Spinal cord (tissue), 10 donors: ENCODE measurements around the gene ALDH1L1. TPM values are rescaled to one million over a fixed set of nuclear protein-coding genes. Genes with fewer than 3 reads are reported as not detected.

Experiments
- DNase-seq, 6 donors: peaks; one replicate each; pipeline versions ENCODE4 v3.0.0 to v3.0.0-alpha.2; 2013 to 2015; ENCODE audit warnings: low spot score in 6 of 6, low read depth in 4 of 6
- H3K27ac ChIP-seq: one replicate; pipeline ENCODE4 v1.5.1; 2013; ENCODE audit warnings: low read depth, low read length, control low read depth
- H3K27me3 ChIP-seq: one replicate; pipeline ENCODE4 v1.6.1; 2013; ENCODE audit warnings: low read length; ENCODE audit not compliant: control insufficient read depth, insufficient read depth
- H3K36me3 ChIP-seq: one replicate; pipeline ENCODE4 v1.6.1; 2013; ENCODE audit warnings: low read length; ENCODE audit not compliant: control insufficient read depth, insufficient read depth
- H3K4me1 ChIP-seq: one replicate; pipeline ENCODE4 v1.6.1; 2013; ENCODE audit warnings: low read length; ENCODE audit not compliant: control insufficient read depth, insufficient read depth
- H3K4me3 ChIP-seq: one replicate; pipeline ENCODE4 v1.5.1; 2013; ENCODE audit warnings: low read depth, low read length, control low read depth
- H3K9me3 ChIP-seq: one replicate; pipeline ENCODE4 v1.6.1; 2013; ENCODE audit warnings: low read length; ENCODE audit not compliant: control insufficient read depth, insufficient read depth
- WGBS: methylation state at CpG from one replicate; pipeline ENCODE4 v1.1.5; 2013; ENCODE audit warnings: missing lambda C conversion rate; ENCODE audit not compliant: insufficient coverage; 5-methylcytosine and 5-hydroxymethylcytosine counted together
- polyA plus RNA-seq, 2 donors: library from polyadenylated mRNA; unstranded; fragments of 120-200 nt; gene quantifications; one replicate each; pipeline ENCODE4 v1.2.1, GENCODE V29; 2013; ENCODE audit not compliant: insufficient read length in 2 of 2
- total RNA-seq, 2 donors: library from RNA; depleted of rRNA in 1 of 2; stranded (reverse); fragments of 120-200 nt in 1 of 2; fragments of >200 nt in 1 of 2; gene quantifications; one replicate each; pipeline versions ENCODE4 v1.2.3 to v1.2.4, GENCODE V29; 2013 to 2014
- donor health status: healthy.

The ALDH1L1 gene
- total and polyA plus RNA-seq, 4 donors: 19.9 to 75.2 (median 46.0) TPM

- H3K4me3 ChIP-seq: no peak overlapping the region
- no peaks in the 10 kb centered on the region for H3K9me3 ChIP-seq
- 58% methylated on average over 7 of the region's 11 CpGs for WGBS
- no peak overlapping the region for H3K27ac ChIP-seq
- H3K36me3 ChIP-seq: no peaks in the 10 kb centered on the region
- peak in 3 of 6 donors; percentile 49 to 85 (median 67) for DNase-seq
- no peaks in the 10 kb centered on the region for H3K27me3 ChIP-seq
- H3K4me1 ChIP-seq: peaks cover 23% of the 10 kb centered on the region
These were observed 28.3 kb upstream of the ALDH1L1 start for GRCh38 chr3:126208606-126209256.

DNA sequence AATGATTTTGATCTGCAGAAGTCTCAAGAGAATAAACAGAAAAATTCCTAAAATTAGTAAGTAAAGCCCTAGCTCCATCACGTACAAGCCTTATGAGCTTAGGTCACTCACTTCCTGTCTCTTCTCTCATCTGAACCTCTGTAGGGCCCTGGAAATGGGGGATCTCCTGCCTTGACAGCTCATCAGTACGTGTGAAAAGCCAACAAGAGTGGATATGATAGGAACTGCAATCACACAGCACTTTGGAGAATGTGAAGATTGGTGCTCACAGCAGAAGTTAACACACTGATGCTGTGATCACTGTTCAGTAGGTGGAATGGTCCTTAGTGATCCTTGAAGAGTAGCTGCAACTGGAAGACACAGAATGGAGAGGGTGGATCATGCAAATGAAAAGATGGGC, 27.8 kb upstream of the ALDH1L1 start:
- Histone ChIP-seq H3K27ac (no peak overlapping the region), H3K36me3 (no peaks in the 10 kb centered on the region), H3K9me3 (no peaks in the 10 kb centered on the region), H3K27me3 (no peaks in the 10 kb centered on the region), H3K4me3 (no peak overlapping the region), H3K4me1 (peaks cover 17% of the 10 kb centered on the region)
- 77% methylated on average over 1 of the region's 2 CpGs for WGBS
- no peak for DNase-seq

GRCh38 chr3:126207166-126207565, 26.8 kb upstream of the ALDH1L1 start:
- Histone ChIP-seq H3K4me1 (peaks cover 13% of the 10 kb centered on the region), H3K4me3 (no peak overlapping the region), H3K27me3 (no peaks in the 10 kb centered on the region), H3K9me3 (no peaks in the 10 kb centered on the region), H3K36me3 (no peaks in the 10 kb centered on the region), H3K27ac (no peak overlapping the region)
- WGBS: 77% methylated on average over 5 of the region's 5 CpGs
- DNase-seq: no peak

DNA sequence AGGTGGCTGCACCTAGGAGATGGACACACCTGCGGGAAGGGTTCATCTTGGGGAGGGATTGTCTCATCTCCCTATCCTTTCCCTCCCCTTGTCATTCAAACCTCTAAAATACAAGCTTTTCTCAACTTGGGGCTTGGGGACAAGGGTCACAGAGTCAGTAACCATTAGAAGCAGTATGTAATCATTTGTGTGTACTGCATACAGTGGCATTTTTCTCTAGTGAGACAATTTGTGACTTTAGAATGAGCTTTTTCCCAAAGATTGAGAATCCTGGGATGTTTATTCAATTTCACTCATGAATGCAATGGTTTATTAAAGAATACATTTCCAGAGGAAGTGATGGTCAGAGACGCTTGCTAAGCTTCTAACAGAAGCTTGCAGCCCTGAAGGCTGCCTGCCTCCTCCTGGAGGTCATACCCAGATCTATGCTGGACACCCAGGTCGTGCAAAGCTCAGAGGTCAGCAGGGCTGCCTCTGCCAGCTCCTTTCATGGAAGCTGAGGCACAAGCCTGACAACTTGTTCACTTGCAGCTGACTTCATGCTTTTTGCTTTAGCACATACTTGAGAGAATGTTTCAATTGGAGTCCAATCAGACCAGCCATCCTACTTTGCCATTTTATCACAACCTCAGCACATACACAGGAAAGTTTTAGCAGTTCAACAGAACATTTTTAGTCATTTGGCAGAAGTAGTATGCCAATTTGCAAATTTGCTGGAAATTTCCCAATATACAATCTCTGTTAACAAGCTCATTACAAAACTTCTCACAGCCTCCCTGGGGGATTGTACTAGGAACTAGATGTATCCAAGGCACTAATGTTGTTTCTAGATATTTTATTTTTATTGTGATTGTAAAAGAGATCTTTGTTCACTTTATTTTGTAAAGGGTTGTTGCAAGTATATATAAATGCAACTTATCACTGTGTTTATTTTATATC, 25.6 kb upstream of the ALDH1L1 start:
- no peaks in the 10 kb centered on the region for H3K36me3 ChIP-seq
- peak in 2 of 6 donors; percentile 27 to 54 for DNase-seq
- H3K4me3 ChIP-seq: no peak overlapping the region
- H3K9me3 ChIP-seq: no peaks in the 10 kb centered on the region
- no peaks in the 10 kb centered on the region for H3K27me3 ChIP-seq
- peaks cover 13% of the 10 kb centered on the region for H3K4me1 ChIP-seq
- 64% methylated on average over 2 of the region's 3 CpGs for WGBS
- no peak overlapping the region for H3K27ac ChIP-seq

GRCh38 chr3:126202680-126203079, 22.3 kb upstream of the ALDH1L1 start:
- no peak for DNase-seq
- 27% methylated on average over 4 of the region's 4 CpGs for WGBS

DNA sequence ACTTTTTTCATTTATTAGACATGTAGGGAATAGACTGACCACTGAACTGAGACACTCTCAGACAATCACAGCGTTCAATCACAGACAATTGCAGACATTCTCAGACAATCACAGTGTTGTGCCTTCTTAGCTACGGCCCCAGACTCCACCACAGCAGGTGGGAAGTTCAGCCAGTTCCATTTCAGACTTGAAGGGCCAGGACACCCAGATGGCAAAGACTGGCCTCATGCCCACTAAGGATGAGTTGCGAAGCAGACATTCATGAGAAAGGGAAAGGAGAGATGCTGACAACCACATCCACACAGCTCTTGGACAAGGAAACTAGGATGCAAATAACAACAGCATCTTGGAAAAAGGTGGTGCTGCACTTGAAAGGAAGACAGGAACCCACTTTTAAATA, 21.9 kb upstream of the ALDH1L1 start:
- DNase-seq: peak in 2 of 6 donors; percentile 56 to 81

More at GRCh38 chr3:126202680-126203079, 22.3 kb upstream of the ALDH1L1 start:
- Histone ChIP-seq H3K4me1 (peaks cover 10% of the 10 kb centered on the region), H3K27ac (no peak overlapping the region), H3K36me3 (no peaks in the 10 kb centered on the region), H3K27me3 (no peaks in the 10 kb centered on the region), H3K4me3 (no peak overlapping the region), H3K9me3 (no peaks in the 10 kb centered on the region)

GRCh38 chr3:126201168-126201567, 20.8 kb upstream of the ALDH1L1 start:
- H3K4me1 ChIP-seq: peaks cover 10% of the 10 kb centered on the region
- H3K36me3 ChIP-seq: no peaks in the 10 kb centered on the region
- no peaks in the 10 kb centered on the region for H3K27me3 ChIP-seq
- WGBS: no CpG with 5 or more reads among the region's 3 CpGs
- DNase-seq: no peak
- H3K9me3 ChIP-seq: no peaks in the 10 kb centered on the region
- H3K27ac ChIP-seq: no peak overlapping the region
- H3K4me3 ChIP-seq: no peak overlapping the region

More for the DNA sequence above, 21.9 kb upstream of the ALDH1L1 start:
- Histone ChIP-seq H3K4me3 (no peak overlapping the region), H3K4me1 (peaks cover 10% of the 10 kb centered on the region), H3K9me3 (no peaks in the 10 kb centered on the region), H3K27ac (no peak overlapping the region), H3K27me3 (no peaks in the 10 kb centered on the region), H3K36me3 (no peaks in the 10 kb centered on the region)
- WGBS: 7% methylated on average over 2 of the region's 3 CpGs

DNA sequence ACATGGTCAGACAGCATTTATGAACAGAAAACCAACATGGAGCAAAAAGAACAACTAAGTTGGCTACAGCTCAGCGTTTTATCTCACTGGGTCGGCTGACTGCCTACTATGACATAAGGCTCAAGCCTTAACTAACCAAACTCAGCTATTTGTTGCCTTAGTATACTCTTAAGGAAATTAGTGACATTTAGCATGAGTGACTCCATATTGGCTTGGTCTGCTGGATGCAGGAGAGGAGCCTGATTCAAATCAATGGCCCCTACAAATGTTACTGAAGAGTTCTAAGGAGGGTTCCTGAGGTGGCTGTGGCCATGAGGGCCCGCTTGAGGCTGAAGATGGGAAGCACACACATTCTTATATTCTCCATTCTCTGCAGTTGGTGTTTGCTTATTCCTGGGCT, 20.1 kb upstream of the ALDH1L1 start:
- WGBS: no CpG with 5 or more reads among the region's 3 CpGs
- H3K36me3 ChIP-seq: no peaks in the 10 kb centered on the region
- H3K9me3 ChIP-seq: no peaks in the 10 kb centered on the region
- no peak overlapping the region for H3K4me3 ChIP-seq
- H3K4me1 ChIP-seq: peaks cover 6% of the 10 kb centered on the region
- H3K27ac ChIP-seq: no peak overlapping the region
- no peak for DNase-seq
- no peaks in the 10 kb centered on the region for H3K27me3 ChIP-seq

DNA sequence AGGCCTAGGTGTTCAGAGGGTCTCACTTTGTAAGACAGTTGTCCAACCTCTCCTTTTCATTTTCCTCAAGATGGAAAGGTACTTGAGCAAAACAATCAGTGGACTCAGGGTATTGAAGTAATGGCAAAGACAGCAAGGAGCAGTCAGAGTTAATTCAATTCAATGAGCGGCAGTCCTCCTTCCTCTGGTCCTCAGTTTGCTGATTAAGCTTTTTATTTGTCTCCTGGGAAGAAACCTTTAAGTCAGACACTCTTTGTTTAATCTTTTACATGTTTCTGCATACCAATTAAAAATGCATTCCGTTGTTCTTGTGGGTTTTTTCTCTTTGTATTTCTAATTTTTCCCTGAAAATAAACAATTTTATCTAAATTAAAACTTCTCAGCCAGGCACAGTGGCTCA, 18.9 kb upstream of the ALDH1L1 start:
- WGBS: 60% methylated on average over 1 of the region's 2 CpGs
- no peaks in the 10 kb centered on the region for H3K27me3 ChIP-seq
- peaks cover 2% of the 10 kb centered on the region for H3K9me3 ChIP-seq
- H3K4me3 ChIP-seq: no peak overlapping the region
- H3K4me1 ChIP-seq: peaks cover 6% of the 10 kb centered on the region
- DNase-seq: peak in 1 of 6 donors; percentile 14
- H3K36me3 ChIP-seq: no peaks in the 10 kb centered on the region
- H3K27ac ChIP-seq: no peak overlapping the region
